Gastroesophageal sphincter (tissue), 4 donors: ENCODE measurements around the gene LDLRAD4. TPM values are rescaled to one million over a fixed set of nuclear protein-coding genes. Genes with fewer than 3 reads are reported as not detected.
A peak's percentile ranks its signal among the peaks of the same experiment; 100 is the strongest.

Source experiments
- ATAC-seq: fragments of 150-250 bp; one replicate; pipeline ENCODE4 v1.9.1; 2016; ENCODE audit warnings: mild to moderate bottlenecking, moderate library complexity
- H3K27ac ChIP-seq, 4 donors: fragments of 200-600 bp; sonication (generic) in 3 of 4; 1 replicate in 3 of 4; 2 replicates in 1 of 4; pipeline ENCODE4 v1.5.1; 2016 to 2019
- H3K27me3 ChIP-seq: fragments of 200-600 bp; sonication (generic); one replicate; pipeline ENCODE4 v1.5.1; 2019
- H3K36me3 ChIP-seq, 2 donors: fragments of 200-600 bp; sonication (generic); one replicate each; pipeline ENCODE4 v1.5.1; 2019; ENCODE audit warnings: control low read depth in 1 of 2
- H3K4me1 ChIP-seq, 3 donors: fragments of 200-600 bp; sonication (generic); 1 replicate in 2 of 3; 2 replicates in 1 of 3; pipeline ENCODE4 v1.5.1; 2016 to 2019; ENCODE audit warnings: control low read depth in 2 of 3
- H3K4me3 ChIP-seq, 2 donors: fragments of 200-600 bp; sonication (generic); one replicate each; pipeline ENCODE4 v1.5.1; 2019; ENCODE audit warnings: mild to moderate bottlenecking in 1 of 2, moderate library complexity in 1 of 2
- H3K9me3 ChIP-seq, 3 donors: fragments of 200-600 bp; sonication (generic); one replicate each; pipeline ENCODE4 v1.5.1; 2017 to 2019; ENCODE audit warnings: control low read depth in 2 of 3
- EP300 ChIP-seq: sonication (generic); formaldehyde crosslinking; IDR thresholded peaks from one replicate; pipeline ENCODE4 v1.6.1; 2017; ENCODE audit warnings: antibody characterized with exemption, mild to moderate bottlenecking
- POLR2A ChIP-seq, 2 donors: fragments of 450-650 bp; IDR thresholded peaks; one replicate each; pipeline ENCODE4 v1.6.1; 2017; ENCODE audit warnings: antibody characterized with exemption in 2 of 2, mild to moderate bottlenecking in 2 of 2, moderate library complexity in 1 of 2
- POLR2AphosphoS5 ChIP-seq: sonication (generic); formaldehyde crosslinking; IDR thresholded peaks from one replicate; pipeline ENCODE4 v1.6.1; 2017; ENCODE audit warnings: antibody characterized with exemption
- WGBS, 2 donors: methylation state at CpG; one replicate each; pipeline ENCODE4 v1.1.5; 2018; ENCODE audit warnings: low coverage in 1 of 2; 5-methylcytosine and 5-hydroxymethylcytosine counted together
- total RNA-seq, 4 donors: library from RNA; depleted of rRNA; stranded (reverse); fragments of >200 nt; gene quantifications; one replicate each; pipeline ENCODE4 v1.1.0, GENCODE V29; 2016
- TF ChIP-seq, protein P1 (sequence below), 4 experiments: fragments of 200-600 bp in 2 of 4; fragments of 450-650 bp in 2 of 4; sonication (generic) in 1 of 4; IDR thresholded peaks; one replicate each; pipeline ENCODE4 v1.5.1; 2017 to 2019; ENCODE audit warnings: antibody characterized with exemption in 4 of 4, mild to moderate bottlenecking in 2 of 4, moderate library complexity in 2 of 4

The LDLRAD4 gene
- total RNA-seq, 4 donors from 2014 or later = 28.1 to 85.9 (median 55.2) TPM

DNA sequence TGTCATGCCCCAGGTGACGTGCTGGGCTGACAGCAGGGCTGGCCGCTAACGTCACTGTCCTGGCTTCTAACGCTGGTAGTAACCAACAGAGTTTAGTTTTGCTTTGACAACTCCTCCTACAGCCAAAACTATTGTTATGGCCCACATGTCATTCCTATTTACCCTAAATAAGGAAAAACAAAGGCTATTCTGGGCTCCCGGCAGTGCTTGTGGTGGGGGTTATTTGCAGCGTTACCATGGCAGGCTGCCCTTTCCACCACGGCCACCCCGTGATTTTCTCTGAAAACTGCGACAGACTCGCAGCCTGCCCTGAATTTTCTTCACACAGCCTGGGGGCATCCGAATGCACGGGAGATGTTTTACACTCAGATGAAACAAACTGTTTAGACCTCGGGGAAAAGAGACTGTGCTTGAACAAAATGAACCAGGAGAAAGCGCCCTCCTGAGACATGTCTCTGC lies 392.6 kb downstream of the LDLRAD4 start:
- WGBS, 2 donors = 4% methylated on average over 4 to 8 of the region's 14 CpGs
- Histone ChIP-seq H3K9me3 (no peaks in the 10 kb centered on the region), H3K4me1 (peaks cover 0 to 65% (median 20%) of the 10 kb centered on the region in 3 donors), H3K27ac (peak overlapping the region; percentile 44 to 86 (median 81)), H3K27me3 (no peaks in the 10 kb centered on the region), H3K4me3 (peak overlapping the region; percentile 34 to 48), H3K36me3 (no peaks in the 10 kb centered on the region)
- ATAC-seq = peak; percentile 50
- peak; percentile 13 for TF ChIP-seq EP300
- no peak for TF ChIP-seq POLR2AphosphoS5
- TF ChIP-seq POLR2A (IDR thresholded peaks at IDR 0.05) = peak in 1 of 2 donors; percentile 5
- TF ChIP-seq, protein P1, sequence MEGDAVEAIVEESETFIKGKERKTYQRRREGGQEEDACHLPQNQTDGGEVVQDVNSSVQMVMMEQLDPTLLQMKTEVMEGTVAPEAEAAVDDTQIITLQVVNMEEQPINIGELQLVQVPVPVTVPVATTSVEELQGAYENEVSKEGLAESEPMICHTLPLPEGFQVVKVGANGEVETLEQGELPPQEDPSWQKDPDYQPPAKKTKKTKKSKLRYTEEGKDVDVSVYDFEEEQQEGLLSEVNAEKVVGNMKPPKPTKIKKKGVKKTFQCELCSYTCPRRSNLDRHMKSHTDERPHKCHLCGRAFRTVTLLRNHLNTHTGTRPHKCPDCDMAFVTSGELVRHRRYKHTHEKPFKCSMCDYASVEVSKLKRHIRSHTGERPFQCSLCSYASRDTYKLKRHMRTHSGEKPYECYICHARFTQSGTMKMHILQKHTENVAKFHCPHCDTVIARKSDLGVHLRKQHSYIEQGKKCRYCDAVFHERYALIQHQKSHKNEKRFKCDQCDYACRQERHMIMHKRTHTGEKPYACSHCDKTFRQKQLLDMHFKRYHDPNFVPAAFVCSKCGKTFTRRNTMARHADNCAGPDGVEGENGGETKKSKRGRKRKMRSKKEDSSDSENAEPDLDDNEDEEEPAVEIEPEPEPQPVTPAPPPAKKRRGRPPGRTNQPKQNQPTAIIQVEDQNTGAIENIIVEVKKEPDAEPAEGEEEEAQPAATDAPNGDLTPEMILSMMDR (IDR thresholded peaks at IDR 0.05) = peak in 1 of 4 experiments; percentile 18

DNA sequence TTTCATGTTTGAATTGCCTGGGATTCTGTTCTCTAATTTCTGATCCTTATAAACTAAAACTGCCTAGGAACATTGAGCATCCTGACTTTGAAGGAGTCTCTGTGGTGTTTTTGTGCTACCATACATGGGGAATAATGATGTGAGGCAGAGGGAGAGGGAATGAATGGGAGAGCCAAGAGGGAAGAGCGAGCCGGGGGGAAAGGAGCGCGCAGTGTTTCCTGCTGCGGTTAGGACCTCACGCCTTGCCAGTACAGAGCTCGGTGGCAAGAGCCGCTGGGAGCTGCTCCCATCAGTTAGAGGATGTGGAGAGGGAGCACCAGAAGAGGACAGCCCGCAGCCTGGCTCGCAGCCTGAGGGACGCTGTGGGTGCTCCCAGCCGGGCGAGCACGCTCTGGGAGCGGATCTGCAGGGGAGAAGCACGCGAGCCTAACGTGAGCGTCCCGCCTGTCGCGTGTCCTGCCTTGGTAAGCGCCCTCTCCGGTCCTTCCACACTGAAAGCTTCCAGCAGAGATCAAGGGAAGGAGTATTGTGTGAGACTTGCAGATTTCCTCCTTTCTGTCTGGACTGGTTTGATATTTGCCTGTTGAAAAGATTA lies 393.1 kb downstream of the LDLRAD4 start:
- 0 to 22% methylated on average over 3 to 8 of the region's 24 CpGs for WGBS, 2 donors
- TF ChIP-seq POLR2A (IDR thresholded peaks at IDR 0.05) (no peak), POLR2AphosphoS5 (no peak), EP300 (no peak)
- TF ChIP-seq, protein P1 (IDR thresholded peaks at IDR 0.05) = no peak
- peak overlapping the region; percentile 44 to 86 (median 81) for H3K27ac ChIP-seq
- peaks cover 0 to 65% (median 20%) of the 10 kb centered on the region in 3 donors for H3K4me1 ChIP-seq
- H3K27me3 ChIP-seq = no peaks in the 10 kb centered on the region
- ATAC-seq = peak; percentile 64
- H3K36me3 ChIP-seq = no peaks in the 10 kb centered on the region
- H3K4me3 ChIP-seq = peak overlapping the region; percentile 34 to 48
- no peaks in the 10 kb centered on the region for H3K9me3 ChIP-seq

- Histone ChIP-seq H3K4me1 (peaks cover 0 to 65% (median 20%) of the 10 kb centered on the region in 3 donors), H3K36me3 (no peaks in the 10 kb centered on the region), H3K27ac (peak overlapping the region in 3 of 4 donors; percentile 78 to 86 (median 84)), H3K4me3 (peak overlapping the region; percentile 34 to 48), H3K27me3 (no peaks in the 10 kb centered on the region), H3K9me3 (no peaks in the 10 kb centered on the region)
- TF ChIP-seq POLR2A (IDR thresholded peaks at IDR 0.05) (no peak), POLR2AphosphoS5 (no peak), EP300 (no peak)
- TF ChIP-seq, protein P1 (IDR thresholded peaks at IDR 0.05) = no peak
- WGBS, 2 donors = 35 to 53% methylated on average over 2 to 15 of the region's 20 CpGs
- peak; percentile 2 for ATAC-seq
Measured at GRCh38 chr18:13612196-13612997, 393.8 kb downstream of the LDLRAD4 start.

DNA sequence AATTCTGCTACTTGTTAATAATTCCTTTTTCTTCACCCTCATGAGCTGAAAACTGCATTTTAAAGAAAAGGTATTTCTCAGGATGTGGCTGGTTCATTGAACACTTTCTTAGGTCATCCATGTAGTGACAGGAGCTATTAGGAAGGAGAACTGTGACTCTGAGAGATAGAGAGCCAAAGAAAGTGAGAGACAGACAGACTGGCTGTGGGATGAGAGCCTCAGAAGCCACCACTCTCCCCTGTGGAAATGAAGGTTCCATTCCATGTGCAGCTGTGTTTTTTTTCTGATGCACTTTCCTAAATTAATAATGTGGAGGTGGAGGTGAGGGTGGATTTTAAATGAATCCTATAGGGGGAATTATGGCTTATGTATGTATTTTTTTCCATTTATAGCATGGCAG lies 394.5 kb downstream of the LDLRAD4 start:
- ATAC-seq = no peak
- H3K27me3 ChIP-seq = no peaks in the 10 kb centered on the region
- H3K9me3 ChIP-seq = no peaks in the 10 kb centered on the region
- no peak overlapping the region for H3K27ac ChIP-seq
- H3K36me3 ChIP-seq = no peaks in the 10 kb centered on the region
- no peak overlapping the region for H3K4me3 ChIP-seq
- peaks cover 0 to 65% (median 20%) of the 10 kb centered on the region in 3 donors for H3K4me1 ChIP-seq
- TF ChIP-seq POLR2A (IDR thresholded peaks at IDR 0.05) (no peak), EP300 (no peak), POLR2AphosphoS5 (no peak)
- TF ChIP-seq, protein P1 (IDR thresholded peaks at IDR 0.05) = no peak
